Stomach (tissue), 4 donors: Measurements from ENCODE around the gene SLC7A4.

Source experiments
- CTCF ChIP-seq, 7 experiments: fragments of 450-650 bp in 4 of 7; fragments of 200-600 bp in 3 of 7; sonication (generic) in 3 of 7; IDR thresholded peaks; one replicate each; pipeline ENCODE4 v1.5.1; 2016 to 2019; ENCODE audit warnings: antibody characterized with exemption in 7 of 7, control low read depth in 2 of 7, mild to moderate bottlenecking in 1 of 7
- POLR2AphosphoS5 ChIP-seq, 3 donors: sonication (generic); formaldehyde crosslinking; IDR thresholded peaks; one replicate each; pipeline ENCODE4 v1.6.1; 2016; ENCODE audit warnings: antibody characterized with exemption in 3 of 3

- no peak for TF ChIP-seq CTCF (IDR thresholded peaks at IDR 0.05)
- no peak for TF ChIP-seq POLR2AphosphoS5 (IDR thresholded peaks at IDR 0.05)
These were observed 36.3 kb downstream of the SLC7A4 start for GRCh38 chr22:20996031-20996410.
